HG02571 (cell line): ENCODE results near the gene TNFRSF21.
"Not testable (repeated sequence)": the region's sequence is repeated elsewhere in the genome, so short reads cannot be mapped to it uniquely, and the experiment has no call there.

ENCODE experiments used
- ATAC-seq: cut with Tn5 transposase; IDR thresholded peaks from one replicate; pipeline ENCODE4 v1.9.1; 2021; ENCODE audit warnings: mild to moderate bottlenecking, moderate library complexity; ENCODE audit not compliant: unreplicated experiment

The TNFRSF21 gene

GRCh38 chr6:47323887-47324286 is 14.2 kb upstream of the TNFRSF21 start:
- ATAC-seq, result no peak

- ATAC-seq, result no peak
Measured at GRCh38 chr6:47323321-47323720, 13.6 kb upstream of the TNFRSF21 start.

GRCh38 chr6:47321577-47321976 is 11.9 kb upstream of the TNFRSF21 start:
- no peak for ATAC-seq

- ATAC-seq, result no peak
Measured at GRCh38 chr6:47319867-47320266, 10.2 kb upstream of the TNFRSF21 start.

- ATAC-seq, result no peak
Measured at GRCh38 chr6:47319382-47319781, 9.7 kb upstream of the TNFRSF21 start.

GRCh38 chr6:47318236-47318989 is 8.7 kb upstream of the TNFRSF21 start:
- ATAC-seq, result no peak

- ATAC-seq, result not testable (repeated sequence)
Measured at GRCh38 chr6:47315181-47315580, 5.5 kb upstream of the TNFRSF21 start.

GRCh38 chr6:47310131-47310480 is 401 bp upstream of the TNFRSF21 start:
- no peak for ATAC-seq

- ATAC-seq, result peak; percentile 18
Measured at GRCh38 chr6:47308552-47309290, 984 bp downstream of the TNFRSF21 start.

GRCh38 chr6:47308198-47308517 is 1.5 kb downstream of the TNFRSF21 start:
- no peak for ATAC-seq

GRCh38 chr6:47307362-47308197 is 2.1 kb downstream of the TNFRSF21 start:
- no peak for ATAC-seq

- ATAC-seq, result no peak
Measured at GRCh38 chr6:47306887-47307286, 2.8 kb downstream of the TNFRSF21 start.

GRCh38 chr6:47303861-47304260 is 5.8 kb downstream of the TNFRSF21 start:
- no peak for ATAC-seq

GRCh38 chr6:47303342-47303741 is 6.4 kb downstream of the TNFRSF21 start:
- ATAC-seq, result no peak

GRCh38 chr6:47302043-47302442 is 7.7 kb downstream of the TNFRSF21 start:
- ATAC-seq, result peak; percentile 87

- no peak for ATAC-seq
Measured at GRCh38 chr6:47301441-47301840, 8.3 kb downstream of the TNFRSF21 start.

- ATAC-seq, result no peak
Measured at GRCh38 chr6:47300417-47300816, 9.3 kb downstream of the TNFRSF21 start.

- ATAC-seq, result no peak
Measured at GRCh38 chr6:47299965-47300364, 9.7 kb downstream of the TNFRSF21 start.

GRCh38 chr6:47298475-47298874 is 11.2 kb downstream of the TNFRSF21 start:
- no peak for ATAC-seq

GRCh38 chr6:47294990-47295389 is 14.7 kb downstream of the TNFRSF21 start:
- no peak for ATAC-seq

GRCh38 chr6:47292944-47293343 is 16.8 kb downstream of the TNFRSF21 start:
- ATAC-seq, result no peak

- no peak for ATAC-seq
Measured at GRCh38 chr6:47292027-47292426, 17.7 kb downstream of the TNFRSF21 start.
